ENCODE measurements around the gene ATXN7L2.
A peak's percentile ranks its signal among the peaks of the same experiment; 100 is the strongest.

Gene ATXN7L2

DNA sequence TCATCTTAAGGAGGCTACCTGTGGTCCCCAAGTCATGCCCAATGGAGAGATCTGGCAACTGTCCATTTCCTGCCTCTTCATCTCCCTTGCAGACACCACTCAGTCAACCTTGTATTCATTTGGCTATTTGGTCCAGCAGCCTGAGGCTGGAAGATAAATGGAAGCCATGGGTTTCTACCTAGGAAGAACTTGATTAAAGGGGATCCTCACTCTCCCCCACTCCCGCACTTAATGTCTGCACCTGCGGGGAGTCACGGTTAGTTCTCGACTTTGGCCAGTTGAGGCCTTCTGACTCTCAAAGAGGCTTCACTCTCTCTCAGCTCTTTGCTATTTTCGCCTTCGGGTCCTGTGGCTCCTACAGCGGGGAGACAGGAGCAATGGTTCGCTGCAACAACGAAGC is 8.4 kb upstream of the ATXN7L2 start:
- DNase-seq (ENCODE audit: low read depth), result no peak

DNA sequence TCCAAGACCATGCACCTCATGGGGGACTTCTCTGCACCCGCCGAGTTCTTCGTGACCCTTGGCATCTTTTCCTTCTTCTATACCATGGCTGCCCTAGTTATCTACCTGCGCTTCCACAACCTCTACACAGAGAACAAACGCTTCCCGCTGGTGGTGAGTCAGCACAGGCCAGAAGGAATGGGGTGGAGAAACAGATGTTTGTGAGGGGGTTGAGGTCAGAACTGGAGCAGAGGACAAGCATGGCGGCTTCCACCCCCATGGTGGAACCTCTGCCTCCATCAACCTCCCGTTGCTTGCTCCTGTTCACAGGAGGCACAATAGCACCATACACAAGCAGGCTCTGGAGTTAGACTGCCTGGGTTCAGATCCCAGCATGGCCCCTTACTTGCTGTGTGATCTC is 6.9 kb upstream of the ATXN7L2 start:
- DNase-seq (ENCODE audit: low read depth), result no peak

DNA sequence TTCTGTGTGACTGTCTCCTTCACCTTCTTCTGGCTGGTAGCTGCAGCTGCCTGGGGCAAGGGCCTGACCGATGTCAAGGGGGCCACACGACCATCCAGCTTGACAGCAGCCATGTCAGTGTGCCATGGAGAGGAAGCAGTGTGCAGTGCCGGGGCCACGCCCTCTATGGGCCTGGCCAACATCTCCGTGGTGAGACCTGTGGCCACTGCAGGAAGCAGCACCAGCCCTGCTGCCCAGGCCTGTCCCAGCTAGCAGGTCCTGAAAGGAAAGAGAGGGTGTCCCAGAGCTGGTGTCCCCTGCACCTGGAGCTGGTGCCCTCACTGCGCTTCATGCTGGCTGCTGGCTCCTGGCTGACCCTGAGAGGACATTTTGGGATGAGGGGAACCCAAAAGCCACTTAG is 5.9 kb upstream of the ATXN7L2 start:
- DNase-seq (ENCODE audit: low read depth), result peak; percentile 53

DNA sequence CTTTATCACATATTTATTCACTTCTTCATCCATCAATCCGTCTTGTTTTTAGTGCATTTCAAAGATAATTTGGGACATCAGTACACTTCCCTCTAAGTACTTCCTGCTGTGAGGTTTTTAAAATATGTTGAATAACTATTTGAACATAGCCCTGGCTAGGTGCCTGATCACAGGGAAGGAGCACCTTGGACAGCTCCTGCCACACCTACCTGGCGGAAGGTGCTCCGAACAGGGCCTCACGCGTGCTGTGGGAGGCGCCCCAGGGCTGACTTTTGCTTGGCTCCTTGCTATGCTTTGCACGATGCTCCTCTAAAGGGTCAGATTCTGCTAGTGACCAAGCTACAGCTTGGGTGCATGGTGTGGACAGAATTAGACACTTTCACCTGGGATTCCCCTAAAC is 4.9 kb upstream of the ATXN7L2 start:
- no peak for DNase-seq (ENCODE audit: low read depth)

DNA sequence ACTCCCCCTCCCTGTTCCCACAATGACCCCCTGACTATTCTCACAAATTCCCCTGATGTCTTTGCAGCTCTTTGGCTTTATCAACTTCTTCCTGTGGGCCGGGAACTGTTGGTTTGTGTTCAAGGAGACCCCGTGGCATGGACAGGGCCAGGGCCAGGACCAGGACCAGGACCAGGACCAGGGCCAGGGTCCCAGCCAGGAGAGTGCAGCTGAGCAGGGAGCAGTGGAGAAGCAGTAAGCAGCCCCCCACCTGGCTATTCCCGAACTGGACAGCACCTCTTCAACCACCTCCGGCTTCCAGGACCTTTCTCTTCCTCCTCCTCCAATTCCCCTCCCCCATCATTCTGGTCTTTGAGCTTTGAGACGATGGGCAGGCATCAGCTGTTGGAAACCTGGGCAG is 4.4 kb upstream of the ATXN7L2 start:
- DNase-seq (ENCODE audit: low read depth), result no peak

DNA sequence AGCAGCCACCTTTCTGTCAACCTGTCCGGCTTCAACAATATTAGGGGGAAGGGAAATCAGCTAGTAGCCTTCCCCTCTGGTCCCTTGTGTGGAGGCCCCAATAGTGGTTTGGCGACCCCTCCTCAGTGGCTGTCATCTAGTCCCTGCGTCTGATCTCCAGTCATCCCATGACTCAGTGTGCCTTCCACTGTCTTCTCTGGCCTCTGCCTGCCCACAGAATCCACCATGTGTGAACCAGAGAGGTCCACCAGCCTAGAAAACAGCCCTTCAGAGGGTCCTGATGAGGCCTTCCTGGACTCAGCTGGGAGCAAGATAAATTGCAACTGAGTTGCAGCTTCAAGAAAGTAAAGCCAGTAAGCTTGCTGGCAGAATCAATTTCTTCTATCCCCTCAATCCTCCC is 3.8 kb upstream of the ATXN7L2 start:
- DNase-seq (ENCODE audit: low read depth), result no peak

DNA sequence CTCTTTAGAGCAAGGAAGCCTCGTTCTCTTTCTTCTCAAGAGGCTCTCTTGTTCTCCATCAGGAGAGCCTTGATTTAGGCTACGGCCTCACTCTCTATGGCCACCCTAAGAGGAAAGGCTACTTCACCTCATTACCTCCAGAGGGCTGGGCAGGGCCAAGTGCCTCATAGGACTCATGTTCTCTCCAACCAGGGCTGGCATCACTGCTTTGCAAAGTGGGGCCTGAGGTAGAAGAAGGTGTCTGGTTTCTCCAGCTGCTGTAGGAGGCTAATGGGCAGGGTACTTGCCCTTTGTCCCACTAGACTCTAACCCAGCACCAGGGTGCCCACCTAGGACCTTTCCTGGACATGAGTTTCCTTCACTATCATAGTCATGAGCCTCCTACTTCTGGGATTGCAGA is 2.1 kb upstream of the ATXN7L2 start:
- no peak for DNase-seq (ENCODE audit: low read depth)

DNA sequence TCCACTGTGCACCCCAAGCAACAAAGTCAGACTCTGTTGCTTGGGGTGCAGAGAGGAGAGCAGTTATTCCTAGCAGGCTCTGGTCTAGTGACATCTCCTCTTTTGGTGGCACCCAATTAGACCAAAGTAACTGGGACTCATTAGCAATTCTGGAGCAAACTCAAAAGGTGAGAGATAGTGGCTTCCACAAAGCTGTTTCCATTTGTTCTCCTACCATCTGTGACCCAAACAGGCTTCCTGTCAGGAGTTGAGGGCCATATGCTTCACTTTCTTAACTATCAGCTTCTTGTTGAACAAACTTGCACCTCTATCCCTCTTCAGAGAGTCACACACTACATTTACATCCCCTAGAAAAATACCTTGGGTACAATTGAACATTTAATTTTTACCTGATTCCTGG is 1.5 kb upstream of the ATXN7L2 start:
- DNase-seq (ENCODE audit: low read depth), result no peak

DNA sequence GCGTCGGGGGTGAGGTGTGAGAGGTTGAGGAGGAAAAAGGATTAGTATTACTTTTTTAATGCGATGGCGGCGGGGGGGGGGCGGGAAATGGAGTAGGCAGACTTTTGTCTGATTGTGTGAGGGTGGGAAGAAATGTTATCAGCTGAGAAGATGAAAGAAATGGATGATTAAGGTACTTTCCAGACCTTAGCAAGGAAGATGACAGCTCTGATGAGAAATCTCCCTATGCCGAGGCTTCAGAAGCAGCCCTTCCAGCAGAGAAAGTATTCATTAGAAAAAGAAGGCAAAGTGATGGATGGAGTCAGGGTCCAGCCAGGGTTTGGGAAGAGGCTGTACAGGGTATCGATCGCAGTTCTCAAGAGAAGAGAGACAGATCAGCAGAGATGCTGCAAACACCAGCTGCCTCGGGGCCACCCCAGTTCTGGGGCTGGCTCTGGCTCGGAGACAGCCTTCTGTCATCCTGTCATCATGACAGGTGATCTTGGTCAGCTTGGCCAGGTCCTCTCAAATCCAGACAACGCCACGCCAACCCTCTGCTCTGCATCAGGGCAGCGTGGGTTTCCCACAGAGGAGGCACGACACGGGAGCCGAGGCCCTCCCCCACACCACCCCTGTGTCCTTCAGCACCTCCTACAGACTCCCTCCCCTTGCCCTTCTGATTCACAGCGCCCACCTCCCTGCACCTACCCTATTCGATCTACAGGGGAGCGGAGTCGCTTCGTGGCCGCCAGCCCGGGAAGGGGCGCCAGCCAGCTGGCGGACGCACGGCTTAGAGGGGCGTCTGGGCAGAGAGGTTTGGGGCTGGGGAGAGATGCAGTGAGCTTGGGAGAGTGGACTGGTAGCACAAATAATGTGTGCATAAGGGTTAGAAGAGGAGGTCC is 674 bp upstream of the ATXN7L2 start:
- DNase-seq (ENCODE audit: low read depth), result peak; percentile 42

DNA sequence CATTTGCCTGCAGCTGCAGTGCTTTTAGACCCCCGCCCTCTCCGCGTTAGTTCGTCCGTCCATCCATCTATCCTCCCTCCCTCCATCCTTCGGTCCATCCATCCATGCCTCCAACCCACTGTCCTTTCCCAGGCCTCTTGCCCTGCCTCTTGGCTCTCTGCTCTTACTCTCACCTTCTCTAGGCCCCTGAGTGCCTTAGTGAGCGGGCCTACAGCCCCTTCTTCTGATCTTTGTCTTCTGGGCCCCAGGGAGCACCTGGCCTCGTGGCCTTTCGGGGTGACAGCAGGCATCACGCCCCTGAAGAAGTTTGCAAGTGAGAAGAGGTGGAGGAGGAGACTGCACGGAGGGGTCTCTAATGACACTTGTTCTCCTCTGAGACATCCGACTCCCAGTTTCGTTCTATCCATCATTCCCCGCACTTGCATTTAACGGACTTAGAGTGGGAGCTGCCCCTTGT is 842 bp downstream of the ATXN7L2 start:
- no peak for DNase-seq (ENCODE audit: low read depth)

DNA sequence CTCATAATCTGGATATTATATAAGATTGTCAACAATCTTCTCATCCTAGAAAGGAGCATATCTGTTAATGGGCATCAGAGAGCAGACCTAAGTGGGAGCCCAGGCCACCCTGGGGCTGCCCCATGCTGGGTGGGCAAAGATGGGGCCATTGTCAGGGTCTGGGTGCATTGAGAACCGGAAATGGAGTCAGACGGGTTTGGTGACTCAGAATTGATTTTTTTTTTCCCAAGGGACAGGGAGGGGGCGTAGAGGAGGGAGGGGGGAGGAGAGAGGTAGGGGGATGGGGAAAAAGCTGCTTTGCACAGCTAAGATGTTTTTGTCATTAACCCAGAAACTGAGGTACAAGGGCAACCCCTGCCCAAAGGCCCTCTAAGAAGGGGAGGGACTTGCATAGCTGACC is 1.3 kb downstream of the ATXN7L2 start:
- no peak for DNase-seq (ENCODE audit: low read depth)

DNA sequence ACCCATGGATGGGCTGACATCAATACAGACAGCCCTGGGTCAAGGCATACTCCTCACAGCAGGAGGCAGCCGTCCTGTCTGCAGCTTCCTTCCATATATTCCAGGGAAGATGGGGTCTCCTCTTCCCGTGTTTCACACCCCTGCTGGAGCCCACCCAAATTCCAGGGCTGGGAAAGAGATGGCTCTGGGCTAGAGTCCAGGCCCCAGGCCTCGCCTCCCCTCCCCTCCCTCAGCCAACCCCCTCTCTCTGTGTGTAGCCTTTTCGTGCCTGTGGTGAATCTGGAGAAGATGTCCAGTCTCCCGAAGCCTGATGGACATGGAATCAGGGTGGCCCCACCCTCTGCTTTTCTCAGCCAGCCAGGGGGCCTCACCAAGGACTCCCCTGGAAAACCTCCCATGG is 3.6 kb downstream of the ATXN7L2 start:
- DNase-seq (ENCODE audit: low read depth), result no peak

DNA sequence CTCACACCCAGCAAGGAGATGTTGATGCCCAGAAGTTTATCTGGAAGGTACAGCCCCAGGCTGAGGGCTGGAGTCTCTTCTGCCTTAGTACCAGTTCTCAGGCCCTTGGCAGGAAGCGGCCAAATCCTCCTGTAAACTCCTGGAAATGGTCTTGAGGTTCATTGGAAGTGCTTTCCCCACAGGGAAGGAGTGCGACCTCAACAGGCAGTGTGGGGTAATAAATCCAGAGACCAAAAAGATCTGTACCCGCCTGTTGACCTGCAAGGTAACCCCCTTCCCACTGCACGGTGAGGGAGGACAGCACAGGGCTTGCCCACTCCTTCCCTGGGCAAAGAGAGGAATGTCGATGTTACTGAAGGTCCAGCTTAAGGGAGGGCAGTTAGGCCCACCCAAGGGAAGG is 4.5 kb downstream of the ATXN7L2 start:
- no peak for DNase-seq (ENCODE audit: low read depth)

DNA sequence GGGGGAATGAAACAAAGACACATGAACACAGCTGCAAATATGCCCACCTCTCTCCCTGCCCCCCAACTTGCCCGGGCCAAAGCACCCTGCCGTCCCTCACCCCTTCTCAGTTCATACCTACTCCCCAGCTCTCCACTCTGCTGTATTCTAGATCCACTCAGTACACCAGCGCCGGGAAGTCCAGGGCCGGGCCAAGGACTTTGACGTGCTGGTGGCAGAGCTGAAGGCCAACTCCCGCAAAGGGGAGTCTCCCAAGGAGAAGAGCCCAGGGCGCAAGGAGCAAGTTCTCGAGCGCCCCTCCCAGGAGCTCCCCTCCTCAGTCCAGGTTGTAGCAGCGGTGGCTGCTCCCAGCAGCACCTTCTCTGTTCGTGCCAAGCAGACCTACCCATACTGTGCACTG is 5.0 kb downstream of the ATXN7L2 start:
- DNase-seq (ENCODE audit: low read depth), result no peak

DNA sequence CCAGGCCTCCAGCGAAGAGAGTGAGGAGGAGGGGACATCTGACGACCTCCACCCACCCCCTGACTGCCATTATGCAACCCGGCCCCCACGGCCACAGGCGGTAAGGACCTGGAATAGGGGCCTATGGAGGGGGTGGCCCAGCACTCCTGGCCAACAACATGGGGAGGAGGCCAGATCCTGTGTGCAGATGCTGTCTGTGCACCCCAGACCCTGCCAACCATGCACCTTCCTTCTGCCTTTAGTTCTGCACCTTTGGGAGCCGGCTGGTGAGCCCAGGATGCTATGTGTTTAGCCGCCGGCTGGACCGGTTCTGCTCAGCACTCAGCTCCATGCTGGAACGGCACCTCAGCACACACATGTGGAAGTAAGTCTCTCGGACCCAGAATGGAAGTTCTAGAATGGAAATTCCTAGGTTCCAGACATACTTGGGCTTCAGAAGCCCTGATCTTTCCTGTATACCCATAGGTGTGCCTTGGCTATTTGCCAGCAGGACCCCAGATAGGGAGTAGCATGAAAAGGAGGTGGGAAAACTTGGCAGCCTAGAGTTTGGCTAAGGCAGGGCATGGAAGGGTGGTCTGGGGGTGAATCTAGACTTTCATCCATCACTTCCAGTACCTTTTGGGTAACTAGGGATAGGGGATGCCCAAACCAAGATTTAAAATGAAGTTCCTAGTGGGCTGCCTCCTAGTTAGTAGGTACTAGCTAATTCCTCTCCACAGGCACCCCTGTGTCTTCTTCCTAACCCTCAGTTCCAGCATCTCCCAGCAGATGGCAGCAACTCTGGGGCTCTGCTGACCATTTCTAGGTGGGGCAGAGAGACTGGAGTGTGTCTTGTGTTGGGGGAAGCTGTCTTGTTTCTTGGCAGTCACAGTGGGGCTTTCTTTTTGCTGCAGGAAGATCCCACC is 6.6 kb downstream of the ATXN7L2 start:
- DNase-seq (ENCODE audit: low read depth), result peak; percentile 63

DNA sequence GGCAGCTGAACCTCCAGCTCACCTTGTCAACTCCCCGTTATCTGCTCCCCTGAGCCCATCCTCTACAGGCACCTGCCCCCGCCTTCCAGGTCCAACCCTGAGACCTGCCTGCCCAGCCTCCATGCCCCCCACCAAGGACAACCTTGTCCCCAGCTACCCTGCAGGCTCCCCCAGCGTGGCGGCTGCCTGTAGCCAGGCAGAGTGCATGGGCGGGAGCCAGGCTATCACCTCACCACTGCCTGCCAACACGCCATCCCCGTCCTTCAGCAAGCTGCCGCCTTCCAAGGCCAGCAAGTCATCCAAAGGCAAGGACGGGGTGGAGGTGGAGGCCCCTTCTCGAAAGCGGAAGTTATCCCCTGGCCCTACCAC is 7.2 kb downstream of the ATXN7L2 start:
- no peak for DNase-seq (ENCODE audit: low read depth)

DNA sequence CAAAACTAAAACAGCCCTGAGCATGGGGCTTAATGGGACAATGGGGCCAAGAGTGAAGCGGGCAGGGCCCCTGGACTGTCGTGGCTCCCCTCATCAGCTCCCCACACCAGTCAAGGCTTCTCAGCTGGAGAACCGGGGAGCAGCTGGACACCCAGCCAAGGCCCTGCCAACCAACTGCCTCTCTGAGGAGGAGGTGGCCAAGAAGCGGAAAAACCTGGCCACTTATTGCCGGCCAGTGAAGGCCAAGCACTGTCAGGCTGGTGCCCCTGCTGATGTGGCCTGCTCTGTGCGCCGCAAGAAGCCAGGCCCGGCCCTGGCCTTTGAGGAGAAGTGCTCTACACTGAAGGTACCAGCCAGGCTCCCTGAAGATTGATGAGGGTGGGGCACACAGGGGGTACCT is 7.7 kb downstream of the ATXN7L2 start:
- no peak for DNase-seq (ENCODE audit: low read depth)

DNA sequence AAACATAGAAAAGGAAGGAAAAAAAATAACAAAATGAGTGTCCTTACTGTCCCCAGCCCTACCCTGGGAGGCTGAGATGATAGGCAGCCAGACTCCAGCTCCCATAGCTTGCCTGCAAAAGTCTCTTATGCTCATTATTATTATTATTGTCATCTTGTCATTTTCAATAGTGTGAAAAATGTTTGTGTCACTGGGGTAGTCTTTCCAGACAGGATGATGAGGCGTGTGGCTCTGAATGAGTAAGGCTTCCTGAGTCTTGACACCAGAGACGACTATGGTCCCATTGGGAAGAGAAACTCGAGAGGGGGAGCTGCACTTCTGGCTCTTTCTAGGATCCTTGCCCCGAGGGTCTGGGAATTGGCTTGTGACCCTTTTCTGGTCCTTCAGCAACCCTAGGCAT is 9.1 kb downstream of the ATXN7L2 start:
- no peak for DNase-seq (ENCODE audit: low read depth)

DNA sequence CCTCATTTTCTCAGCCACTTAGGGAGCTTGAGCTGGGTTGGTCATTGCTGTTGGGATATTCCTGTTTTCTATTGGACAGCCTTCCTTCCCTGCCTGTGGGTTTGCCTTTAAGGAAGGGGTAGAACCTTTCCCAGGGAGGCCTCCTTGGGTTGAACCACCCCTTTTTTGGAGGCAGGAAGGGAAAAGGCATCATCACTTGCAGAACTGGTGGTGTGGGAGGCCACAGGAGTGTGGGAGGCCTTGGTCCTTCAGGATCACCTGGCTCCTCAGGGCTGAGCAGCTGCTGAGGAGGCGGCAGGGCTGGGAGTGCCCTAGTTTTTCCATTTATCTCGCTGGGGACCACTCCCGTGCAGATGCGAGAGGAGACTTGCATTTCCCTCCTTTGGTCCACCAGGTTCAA is 9.5 kb downstream of the ATXN7L2 start:
- no peak for DNase-seq (ENCODE audit: low read depth)

DNA sequence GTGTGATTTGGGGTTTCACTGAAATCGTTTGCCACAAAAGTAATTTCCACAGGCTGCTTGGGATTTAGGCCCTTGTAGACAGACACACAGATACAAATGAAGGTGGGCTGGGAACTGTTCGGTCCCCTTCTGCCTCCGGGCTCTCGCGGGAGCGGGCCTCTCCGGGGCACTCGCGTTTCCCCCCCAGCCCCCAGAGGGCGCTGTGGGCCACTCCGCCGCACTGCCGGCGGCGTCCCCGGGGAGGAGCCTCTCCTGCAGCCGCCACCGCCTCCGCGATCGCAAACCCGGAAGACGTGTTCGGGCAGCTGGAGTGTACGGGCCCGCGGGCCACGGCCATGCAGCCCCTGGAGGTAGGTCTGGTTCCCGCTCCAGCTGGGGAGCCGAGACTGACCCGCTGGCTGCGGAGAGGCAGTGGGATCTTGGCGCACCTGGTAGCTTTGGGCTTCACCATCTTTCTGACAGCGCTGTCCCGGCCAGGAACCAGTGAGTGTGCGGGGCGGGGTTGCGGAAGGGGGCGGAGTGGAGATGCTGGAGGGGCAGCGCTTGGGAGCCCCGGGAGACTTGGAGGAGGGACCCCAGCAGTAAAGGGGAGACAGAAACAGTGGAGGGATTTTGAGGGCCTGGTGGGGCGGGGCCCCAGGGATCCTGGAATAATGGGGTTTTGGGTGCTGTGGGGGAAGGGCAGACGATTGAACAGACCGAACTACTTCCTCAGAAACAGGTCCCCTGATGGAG is 10.3 kb downstream of the ATXN7L2 start, which contains the start of gene CYB561D1:
TSS of gene CYB561D1 (plus strand) at position 290 of the 735 bp plus-strand sequence. CDS start at position 336, 46 bp downstream.
- DNase-seq (ENCODE audit: low read depth), result peak; percentile 63

DNA sequence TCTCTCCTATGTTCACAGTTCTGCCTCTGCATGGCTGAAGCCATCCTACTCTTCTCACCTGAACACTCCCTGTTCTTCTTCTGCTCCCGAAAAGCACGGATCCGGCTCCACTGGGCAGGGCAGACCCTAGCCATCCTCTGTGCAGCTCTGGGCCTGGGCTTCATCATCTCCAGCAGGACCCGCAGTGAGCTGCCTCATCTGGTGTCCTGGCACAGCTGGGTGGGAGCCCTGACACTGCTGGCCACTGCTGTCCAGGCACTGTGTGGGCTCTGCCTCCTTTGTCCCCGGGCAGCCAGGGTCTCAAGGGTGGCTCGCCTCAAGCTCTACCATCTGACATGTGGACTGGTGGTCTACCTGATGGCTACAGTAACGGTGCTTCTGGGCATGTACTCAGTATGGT is 12.0 kb downstream of the ATXN7L2 start:
- no peak for DNase-seq (ENCODE audit: low read depth)

DNA sequence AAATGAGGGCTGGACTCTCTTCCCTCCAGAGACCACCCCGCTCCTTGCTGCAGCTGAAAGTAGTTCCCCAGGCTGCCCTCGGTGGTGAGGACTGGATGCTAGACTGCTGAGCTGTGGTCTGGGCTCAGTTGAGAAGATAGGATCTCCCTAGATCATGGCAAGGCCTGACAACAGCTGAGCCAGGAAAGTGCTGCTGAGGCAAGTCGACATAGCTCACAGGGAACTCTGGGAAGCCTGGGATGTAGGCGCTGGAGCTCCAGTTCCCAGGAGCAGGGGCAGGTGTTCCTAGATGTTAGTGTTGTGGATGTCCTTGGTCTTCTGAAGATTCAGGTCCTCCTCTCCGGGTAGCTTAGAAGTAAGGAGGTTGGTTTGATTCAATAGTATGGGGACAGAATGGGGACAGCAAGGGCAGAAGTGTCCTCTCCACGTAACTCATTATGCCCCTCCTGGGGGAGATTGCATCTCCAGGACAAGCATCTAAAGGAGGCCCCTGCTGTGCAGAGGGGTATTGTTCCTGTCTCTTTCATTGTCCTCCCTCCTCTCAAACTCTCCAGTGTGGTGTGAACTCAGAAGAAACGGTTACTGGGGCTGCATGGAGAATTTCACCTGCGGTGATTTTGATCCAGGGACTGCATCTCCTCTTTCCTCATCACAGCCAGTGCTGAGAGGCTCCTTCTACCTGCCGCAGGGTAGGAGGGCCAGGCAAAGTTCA is 13.9 kb downstream of the ATXN7L2 start:
- DNase-seq (ENCODE audit: low read depth), result no peak

Measured in CMK (cell line).